ENCODE measurements around the gene TBL2.
A peak's percentile ranks its signal among the peaks of the same experiment; 100 is the strongest.
"Not testable (repeated sequence)": the region's sequence is repeated elsewhere in the genome, so short reads cannot be mapped to it uniquely, and the experiment has no call there.

TBL2 gene

GRCh38 chr7:73530800-73531199 is 47.6 kb downstream of the TBL2 start:
- no peak overlapping the region for H3K4me3 ChIP-seq (ENCODE audit: low read length)
- H3K9me3 ChIP-seq (ENCODE audit: insufficient read depth, low read length): no peaks in the 10 kb centered on the region
- no peaks in the 10 kb centered on the region for H3K79me2 ChIP-seq (ENCODE audit: low read length)
- H3K27ac ChIP-seq (ENCODE audit: low read length): no peak overlapping the region
- H4K20me1 ChIP-seq (ENCODE audit: insufficient read depth, low read length): no peaks in the 10 kb centered on the region
- H3K27me3 ChIP-seq (ENCODE audit: low read depth, low read length): no peaks in the 10 kb centered on the region
- H2AFZ ChIP-seq (ENCODE audit: low read depth, low read length): no peak overlapping the region
- no peak overlapping the region for H3K9ac ChIP-seq (ENCODE audit: low read length)
- no peak overlapping the region for H3K4me2 ChIP-seq (ENCODE audit: low read length)
- peaks cover 5% of the 10 kb centered on the region for H3K36me3 ChIP-seq (replicated peaks; ENCODE audit: low read depth, low read length)
- TF ChIP-seq CTCF (IDR thresholded peaks at IDR 0.05; ENCODE audit: low read depth, low read length) (no peak), EZH2phosphoT487 (IDR thresholded peaks at IDR 0.05; ENCODE audit: low read depth) (no peak)
- H3K4me1 ChIP-seq (ENCODE audit: low read length): peaks cover 7% of the 10 kb centered on the region

GRCh38 chr7:73526896-73527821 is 51.2 kb downstream of the TBL2 start:
- Histone ChIP-seq H3K4me3 (ENCODE audit: low read length) (no peak overlapping the region), H4K20me1 (ENCODE audit: insufficient read depth, low read length) (no peaks in the 10 kb centered on the region), H3K27ac (ENCODE audit: low read length) (peak overlapping the region; percentile 15; the same call in 1 of the 2 replicates), H3K79me2 (ENCODE audit: low read length) (peaks cover 4% of the 10 kb centered on the region; the same call in 1 of the 2 replicates), H3K9ac (ENCODE audit: low read length) (no peak overlapping the region), H2AFZ (ENCODE audit: low read depth, low read length) (no peak overlapping the region), H3K4me1 (ENCODE audit: low read length) (peaks cover 24% of the 10 kb centered on the region), H3K27me3 (ENCODE audit: low read depth, low read length) (no peaks in the 10 kb centered on the region), H3K36me3 (replicated peaks; ENCODE audit: low read depth, low read length) (no peaks in the 10 kb centered on the region), H3K4me2 (ENCODE audit: low read length) (peak overlapping the region; percentile 4; the same call in 1 of the 2 replicates), H3K9me3 (ENCODE audit: insufficient read depth, low read length) (no peaks in the 10 kb centered on the region)
- TF ChIP-seq EZH2phosphoT487 (IDR thresholded peaks at IDR 0.05; ENCODE audit: low read depth): no peak
- no peak for TF ChIP-seq CTCF (IDR thresholded peaks at IDR 0.05; ENCODE audit: low read depth, low read length)

- H3K27ac ChIP-seq (ENCODE audit: low read length): peak overlapping the region; percentile 66; the same call in 1 of the 2 replicates
- not testable (repeated sequence) for H3K4me3 ChIP-seq (ENCODE audit: low read length)
- H3K4me2 ChIP-seq (ENCODE audit: low read length): peak overlapping the region; percentile 70; the same call in 1 of the 2 replicates
These were observed 52.3 kb downstream of the TBL2 start for GRCh38 chr7:73526158-73526494.

GRCh38 chr7:73522105-73522872 is 56.1 kb downstream of the TBL2 start, which contains the start of gene BAZ1B:
Gene BAZ1B (minus strand): TSS chr7:73522293. CDS start chr7:73521933, 360 bp downstream.
- Histone ChIP-seq H3K36me3 (replicated peaks; ENCODE audit: low read depth, low read length) (peaks cover 25% of the 10 kb centered on the region), H4K20me1 (ENCODE audit: insufficient read depth, low read length) (peaks cover 29% of the 10 kb centered on the region), H3K4me1 (ENCODE audit: low read length) (peaks cover 42% of the 10 kb centered on the region), H3K4me3 (ENCODE audit: low read length) (peak within 1 kb of the TSS; percentile 90), H3K4me2 (ENCODE audit: low read length) (peak within 1 kb of the TSS; percentile 96), H3K27me3 (ENCODE audit: low read depth, low read length) (no peaks in the 10 kb centered on the region), H3K9me3 (ENCODE audit: insufficient read depth, low read length) (no peaks in the 10 kb centered on the region), H2AFZ (ENCODE audit: low read depth, low read length) (peak within 1 kb of the TSS; percentile 20; the same call in 1 of the 2 replicates), H3K9ac (ENCODE audit: low read length) (peak within 1 kb of the TSS; percentile 94), H3K27ac (ENCODE audit: low read length) (peak within 1 kb of the TSS; percentile 80), H3K79me2 (ENCODE audit: low read length) (peaks cover 52% of the 10 kb centered on the region)
- TF ChIP-seq EZH2phosphoT487 (IDR thresholded peaks at IDR 0.05; ENCODE audit: low read depth): no peak
- no peak for TF ChIP-seq CTCF (IDR thresholded peaks at IDR 0.05; ENCODE audit: low read depth, low read length)

More at GRCh38 chr7:73526158-73526494, 52.3 kb downstream of the TBL2 start:
- not testable (repeated sequence) for H3K9ac ChIP-seq (ENCODE audit: low read length); H2AFZ ChIP-seq (ENCODE audit: low read depth, low read length); H4K20me1 ChIP-seq (ENCODE audit: insufficient read depth, low read length); H3K27me3 ChIP-seq (ENCODE audit: low read depth, low read length); H3K9me3 ChIP-seq (ENCODE audit: insufficient read depth, low read length); H3K36me3 ChIP-seq (replicated peaks; ENCODE audit: low read depth, low read length)
- Histone ChIP-seq H3K4me1 (ENCODE audit: low read length) (peaks cover 24% of the 10 kb centered on the region), H3K79me2 (ENCODE audit: low read length) (peaks cover 13% of the 10 kb centered on the region)
